GM18873 (cell line): Measurements from ENCODE around the gene P2RY11.

ENCODE experiments used
- ATAC-seq: cut with Tn5 transposase; IDR thresholded peaks from one replicate; pipeline ENCODE4 v1.9.1; 2021; ENCODE audit warnings: mild to moderate bottlenecking, moderate library complexity, moderate number of reproducible peaks; ENCODE audit not compliant: unreplicated experiment, low FRiP score

The P2RY11 gene

GRCh38 chr19:10111405-10111811 is at the start of gene P2RY11:
TSS of gene P2RY11 (plus strand) at chr19:10111693. CDS start at chr19:10111722, 29 bp downstream.
- ATAC-seq, result no peak

GRCh38 chr19:10061717-10062310 is 49.7 kb upstream of the P2RY11 start:
- ATAC-seq, result no peak

GRCh38 chr19:10068205-10068604 is 43.3 kb upstream of the P2RY11 start:
- ATAC-seq, result no peak

GRCh38 chr19:10069046-10069445 is 42.4 kb upstream of the P2RY11 start:
- ATAC-seq, result no peak

- ATAC-seq, result no peak
These were observed 40.6 kb upstream of the P2RY11 start for GRCh38 chr19:10070730-10071446.

- no peak for ATAC-seq
These were observed 37.3 kb upstream of the P2RY11 start for GRCh38 chr19:10074153-10074552.

GRCh38 chr19:10076535-10076934 is 35.0 kb upstream of the P2RY11 start:
- ATAC-seq, result no peak

- ATAC-seq, result no peak
These were observed 33.2 kb upstream of the P2RY11 start for GRCh38 chr19:10078329-10078728.

- no peak for ATAC-seq
These were observed 32.5 kb upstream of the P2RY11 start for GRCh38 chr19:10079031-10079453.

GRCh38 chr19:10083911-10084310 is 27.6 kb upstream of the P2RY11 start:
- ATAC-seq, result no peak

GRCh38 chr19:10084803-10085202 is 26.7 kb upstream of the P2RY11 start:
- no peak for ATAC-seq

GRCh38 chr19:10085641-10086590 is 25.6 kb upstream of the P2RY11 start, which contains the start of gene SHFL:
TSS of gene SHFL (plus strand) at chr19:10086317. CDS start at chr19:10086428, 111 bp downstream.
- no peak for ATAC-seq

GRCh38 chr19:10086591-10087192 is 24.8 kb upstream of the P2RY11 start:
- ATAC-seq, result no peak

- ATAC-seq, result no peak
These were observed 24.0 kb upstream of the P2RY11 start for GRCh38 chr19:10087296-10088061.

- ATAC-seq, result no peak
These were observed 22.4 kb upstream of the P2RY11 start for GRCh38 chr19:10088949-10089554.

- ATAC-seq, result no peak
These were observed 21.6 kb upstream of the P2RY11 start for GRCh38 chr19:10089801-10090375.

GRCh38 chr19:10091370-10091687 is 20.2 kb upstream of the P2RY11 start:
- ATAC-seq, result no peak

GRCh38 chr19:10091895-10092641 is 19.4 kb upstream of the P2RY11 start:
- no peak for ATAC-seq
